Spleen (tissue), 7 donors: Measurements from ENCODE around the gene JAG1.
A peak's percentile ranks its signal among the peaks of the same experiment; 100 is the strongest.

Experiments
- CTCF ChIP-seq, 11 experiments: fragments of 200-600 bp in 7 of 11; fragments of 450-650 bp in 4 of 11; sonication (generic) in 4 of 11; IDR thresholded peaks in 8 of 11; conservative IDR thresholded peaks in 3 of 11; 1 replicate in 7 of 11; 2 replicates in 4 of 11; pipeline versions ENCODE4 v1.4.0 to v1.8.0; 2016 to 2021; ENCODE audit warnings: antibody characterized with exemption in 11 of 11, inconsistent platforms in 4 of 11, mild to moderate bottlenecking in 1 of 11
- POLR2AphosphoS5 ChIP-seq, 3 donors: sonication (generic); formaldehyde crosslinking; IDR thresholded peaks; one replicate each; pipeline ENCODE4 v1.5.1; 2017; ENCODE audit warnings: antibody characterized with exemption in 3 of 3
- donor health status: DM: no; HTN: no; CAD: no; lungs with moderate emphysema.
- donor health status: DM: no; HTN: no; CAD: no.
- donor health status: DM: no; HTN: no; CAD: no.

- no peak for TF ChIP-seq CTCF (IDR thresholded peaks at IDR 0.05 in 8 of 11, conservative IDR thresholded peaks at IDR 0.05 in 3 of 11)
- TF ChIP-seq POLR2AphosphoS5 (IDR thresholded peaks at IDR 0.05), result peak; percentile 44 to 87 (median 83)
These were observed 6.8 kb downstream of the JAG1 start for GRCh38 chr20:10667077-10667401.
